Bronchial epithelial cell (primary cell): ENCODE measurements around the gene ROR2. TPM values are rescaled to one million over a fixed set of nuclear protein-coding genes. Genes with fewer than 3 reads are reported as not detected.

Experiments
- DNase-seq: peaks from one replicate; pipeline ENCODE4 v3.0.0-alpha.2; 2010; ENCODE audit warnings: low read depth
- FAIRE-seq: peaks from 2 replicates; lab custom pipeline; 2011; peaks lifted over from hg19 to GRCh38; lab: Jason Lieb, UNC
- H3K27me3 ChIP-seq: 2 replicates; pipeline ENCODE4 v1.5.1; 2011; ENCODE audit warnings: low read length; ENCODE audit not compliant: control insufficient read depth, insufficient read depth
- H3K36me3 ChIP-seq: 2 replicates; pipeline ENCODE4 v1.5.1; 2011; ENCODE audit warnings: low read length; ENCODE audit not compliant: control insufficient read depth, insufficient read depth
- H3K4me3 ChIP-seq: 2 replicates; pipeline ENCODE4 v1.5.1; 2011; ENCODE audit warnings: mild to moderate bottlenecking, low read depth, low read length, control low read depth
- CTCF ChIP-seq: IDR thresholded peaks from 2 replicates; pipeline ENCODE4 v1.5.1; 2011; ENCODE audit warnings: mild to moderate bottlenecking, moderate library complexity, low read length, control low read depth, inconsistent platforms; ENCODE audit not compliant: insufficient read depth, severe bottlenecking
- total RNA-seq: library from RNA; depleted of rRNA; stranded (reverse); fragments of >200 nt; gene quantifications from 2 replicates; pipeline ENCODE4 v1.2.1, GENCODE V29; 2014

The ROR2 gene
- total RNA-seq, 1 donor from 2014 or later: 0.26 TPM

GRCh38 chr9:91883503-91883902 lies 66.5 kb downstream of the ROR2 start:
- TF ChIP-seq CTCF: no peak
- FAIRE-seq: no peak
- no peak for DNase-seq
- Histone ChIP-seq H3K36me3 (no peaks in the 10 kb centered on the region), H3K27me3 (no peaks in the 10 kb centered on the region), H3K4me3 (no peak overlapping the region)

GRCh38 chr9:91882627-91883026 lies 67.4 kb downstream of the ROR2 start:
- Histone ChIP-seq H3K4me3 (no peak overlapping the region), H3K36me3 (no peaks in the 10 kb centered on the region), H3K27me3 (no peaks in the 10 kb centered on the region)
- peak; percentile 38 for TF ChIP-seq CTCF
- FAIRE-seq (no peak), DNase-seq (no peak)

- H3K36me3 ChIP-seq: no peaks in the 10 kb centered on the region
- no peak overlapping the region for H3K4me3 ChIP-seq
- FAIRE-seq: peak; percentile 36
- no peaks in the 10 kb centered on the region for H3K27me3 ChIP-seq
- no peak for TF ChIP-seq CTCF
- no peak for DNase-seq
These were observed 69.6 kb downstream of the ROR2 start for GRCh38 chr9:91880378-91880972.

GRCh38 chr9:91879231-91879630 lies 70.8 kb downstream of the ROR2 start:
- no peaks in the 10 kb centered on the region for H3K36me3 ChIP-seq
- H3K27me3 ChIP-seq: no peaks in the 10 kb centered on the region
- TF ChIP-seq CTCF: no peak
- DNase-seq (no peak), FAIRE-seq (no peak)
- no peak overlapping the region for H3K4me3 ChIP-seq

- no peak for TF ChIP-seq CTCF
- no peaks in the 10 kb centered on the region for H3K27me3 ChIP-seq
- DNase-seq (no peak), FAIRE-seq (no peak)
- H3K36me3 ChIP-seq: no peaks in the 10 kb centered on the region
- no peak overlapping the region for H3K4me3 ChIP-seq
These were observed 76.4 kb downstream of the ROR2 start for GRCh38 chr9:91873637-91874051.
